ENCODE results near the gene GPR176.

GPR176 gene, protein sequence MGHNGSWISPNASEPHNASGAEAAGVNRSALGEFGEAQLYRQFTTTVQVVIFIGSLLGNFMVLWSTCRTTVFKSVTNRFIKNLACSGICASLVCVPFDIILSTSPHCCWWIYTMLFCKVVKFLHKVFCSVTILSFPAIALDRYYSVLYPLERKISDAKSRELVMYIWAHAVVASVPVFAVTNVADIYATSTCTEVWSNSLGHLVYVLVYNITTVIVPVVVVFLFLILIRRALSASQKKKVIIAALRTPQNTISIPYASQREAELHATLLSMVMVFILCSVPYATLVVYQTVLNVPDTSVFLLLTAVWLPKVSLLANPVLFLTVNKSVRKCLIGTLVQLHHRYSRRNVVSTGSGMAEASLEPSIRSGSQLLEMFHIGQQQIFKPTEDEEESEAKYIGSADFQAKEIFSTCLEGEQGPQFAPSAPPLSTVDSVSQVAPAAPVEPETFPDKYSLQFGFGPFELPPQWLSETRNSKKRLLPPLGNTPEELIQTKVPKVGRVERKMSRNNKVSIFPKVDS

DNA sequence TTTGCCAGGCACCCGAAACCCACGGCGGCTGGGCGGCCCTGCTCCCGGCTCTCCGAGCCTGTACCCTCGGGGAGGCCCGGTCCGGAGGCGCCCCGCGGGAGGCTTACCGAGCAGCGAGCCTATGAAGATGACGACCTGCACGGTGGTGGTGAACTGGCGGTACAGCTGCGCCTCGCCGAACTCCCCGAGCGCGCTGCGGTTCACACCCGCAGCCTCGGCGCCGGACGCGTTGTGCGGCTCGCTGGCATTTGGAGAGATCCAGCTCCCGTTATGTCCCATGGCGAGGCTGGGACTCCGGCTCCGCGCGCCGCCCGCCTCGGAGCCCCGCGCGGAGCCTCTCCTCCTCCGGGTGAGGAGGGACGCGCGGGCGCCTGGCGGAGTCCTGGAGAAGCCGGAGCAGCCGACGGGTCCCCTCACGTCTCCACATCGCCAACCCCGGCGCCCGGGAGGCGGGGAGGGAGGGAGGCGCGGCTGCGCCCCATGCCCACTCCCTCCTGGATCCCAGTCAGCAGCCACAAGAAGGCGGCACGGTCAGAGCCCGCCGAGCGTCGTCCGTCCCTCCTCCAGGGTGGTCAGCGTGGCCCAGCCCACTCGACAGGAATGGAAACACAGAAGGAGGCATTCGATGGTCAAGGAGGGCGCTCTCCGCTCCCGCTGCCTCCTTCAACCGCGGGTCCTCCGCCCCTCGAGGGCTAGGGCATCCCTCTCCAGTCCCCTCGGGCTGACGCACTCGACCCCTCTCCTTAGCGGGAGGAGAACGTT lies at the start of gene GPR176:
TSS of gene GPR176 (minus strand) at position 519 of the 762 bp plus-strand sequence. CDS start at position 279, 240 bp downstream.
- DNase-seq (ENCODE audit: low spot score) = peak; percentile 93

DNA sequence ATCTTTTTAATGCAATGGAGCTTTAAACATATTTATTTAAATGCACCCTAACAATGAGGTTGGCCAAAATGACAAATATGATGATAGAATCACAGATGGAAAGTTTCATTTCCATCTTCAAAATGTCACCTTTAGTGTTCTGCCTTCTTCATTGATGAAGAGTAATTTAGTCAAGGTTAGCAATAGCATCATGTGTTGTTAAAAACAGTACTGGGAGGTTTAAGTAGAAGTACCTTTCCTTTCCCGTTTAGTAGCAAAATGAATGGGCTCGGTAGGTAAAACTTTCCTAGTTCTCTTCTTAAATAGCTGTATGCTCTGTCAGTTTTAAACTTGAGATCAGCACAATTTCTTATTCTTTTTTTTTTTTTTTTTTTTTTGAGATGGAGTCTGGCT lies 48.9 kb upstream of the GPR176 start:
- no peak for DNase-seq (ENCODE audit: low spot score)

DNA sequence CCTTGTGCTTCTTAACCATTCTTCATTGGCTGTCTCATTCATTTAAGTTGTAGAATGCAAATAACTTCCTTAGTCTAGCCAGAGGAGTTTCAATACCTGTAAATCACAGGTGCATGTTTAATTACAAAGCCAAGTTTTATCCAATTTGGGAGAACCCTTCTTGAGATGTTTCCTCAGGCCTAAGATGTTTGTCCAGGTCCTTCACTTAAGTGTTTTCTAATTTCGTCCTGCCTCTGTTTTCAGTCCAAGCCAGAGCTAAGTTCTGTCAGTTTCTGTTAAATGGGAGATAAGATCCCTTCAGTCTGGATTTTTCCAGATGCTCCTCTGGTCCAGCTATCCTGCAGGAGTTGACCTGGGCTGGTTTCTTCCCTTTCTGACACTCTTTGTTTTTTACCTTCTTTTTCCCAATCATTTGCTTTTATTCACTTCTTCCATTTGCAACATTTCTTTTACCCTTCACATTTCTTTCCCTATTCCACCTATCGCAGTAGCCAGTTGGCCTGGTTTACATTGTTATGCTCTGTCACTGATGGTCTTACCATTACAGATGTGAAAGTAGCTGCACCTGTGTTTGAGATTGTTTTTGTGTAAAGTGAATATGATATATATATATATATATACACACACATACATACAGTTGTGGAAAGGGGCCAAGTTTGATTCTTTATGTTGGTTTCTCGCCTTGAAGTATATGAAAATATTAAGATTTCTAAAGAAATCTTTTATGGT lies 48.4 kb upstream of the GPR176 start:
- no peak for DNase-seq (ENCODE audit: low spot score)

DNA sequence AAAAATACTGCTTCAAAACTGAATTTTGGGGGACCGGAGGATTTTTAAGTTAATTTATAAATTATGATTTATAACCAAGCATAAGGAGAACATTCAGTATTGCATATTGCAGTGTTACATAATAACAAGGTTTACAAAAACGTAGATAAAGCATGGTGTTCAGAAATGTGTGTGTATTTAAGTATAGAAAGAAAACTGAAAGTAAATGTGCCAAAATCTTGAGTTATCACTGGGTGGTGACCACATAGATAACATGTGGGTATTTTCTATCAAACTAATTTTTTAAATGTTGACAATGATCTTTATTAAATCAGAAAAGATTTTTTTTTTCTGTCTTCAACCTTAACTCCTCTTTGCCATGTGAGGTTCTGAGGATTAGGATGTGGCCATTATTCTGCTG lies 46.5 kb upstream of the GPR176 start:
- DNase-seq (ENCODE audit: low spot score) = no peak

DNA sequence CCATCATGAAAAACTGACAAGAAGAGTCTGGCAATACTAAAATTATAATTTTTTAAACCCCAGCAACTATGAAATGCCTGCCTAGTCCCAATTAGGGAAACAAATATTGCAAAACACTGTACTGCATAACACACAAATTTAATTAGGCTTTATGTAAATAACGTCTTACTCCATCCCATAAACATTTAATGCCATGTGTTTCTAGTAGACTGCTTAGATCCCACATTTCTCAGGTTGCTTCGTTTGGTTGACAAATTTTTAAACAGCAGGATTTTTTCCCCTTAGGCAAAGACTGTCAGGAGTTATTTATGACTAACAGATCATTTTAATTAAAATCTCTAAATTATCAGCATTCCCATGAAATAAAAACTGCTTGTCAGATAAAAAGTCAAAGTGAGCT lies 43.7 kb upstream of the GPR176 start:
- no peak for DNase-seq (ENCODE audit: low spot score)

DNA sequence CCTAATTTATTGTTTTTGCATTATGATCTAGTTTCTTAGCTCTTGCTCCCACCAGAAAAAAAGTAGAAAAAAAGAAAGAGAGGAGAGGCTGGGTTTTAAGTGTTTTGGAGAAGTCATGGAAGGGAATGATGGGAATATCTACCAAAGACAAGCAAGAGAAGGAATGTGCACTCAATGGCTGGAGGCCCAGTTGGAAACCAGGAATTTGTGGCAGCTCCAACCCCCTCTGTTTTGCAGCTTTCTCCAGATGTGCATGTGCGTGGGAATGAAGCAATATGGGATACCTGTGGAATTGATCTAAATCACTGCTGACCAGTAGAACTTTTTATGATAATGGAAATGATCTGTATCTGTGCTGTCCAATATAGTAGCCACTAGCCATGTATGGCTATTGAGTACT lies 41.0 kb upstream of the GPR176 start:
- DNase-seq (ENCODE audit: low spot score) = peak; percentile 40

DNA sequence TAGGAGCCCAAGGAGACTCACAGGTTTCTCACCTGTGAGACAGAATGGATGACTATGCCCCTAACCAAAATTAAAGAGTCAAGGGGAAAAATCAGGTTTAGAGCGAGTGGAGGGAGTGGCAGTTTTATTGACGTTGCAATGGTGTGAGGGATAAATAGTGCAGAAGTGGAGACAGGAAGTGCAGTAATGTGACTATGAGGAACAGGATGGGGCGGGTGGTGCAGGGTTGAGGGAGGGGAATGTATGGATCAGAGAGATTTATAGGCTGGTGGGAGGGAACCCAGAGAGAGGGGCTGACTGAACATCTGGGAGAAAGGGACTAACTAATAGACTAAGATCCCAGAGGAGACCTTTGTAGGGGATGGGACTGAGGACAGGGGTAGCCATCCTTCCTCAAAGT lies 40.3 kb upstream of the GPR176 start:
- no peak for DNase-seq (ENCODE audit: low spot score)

DNA sequence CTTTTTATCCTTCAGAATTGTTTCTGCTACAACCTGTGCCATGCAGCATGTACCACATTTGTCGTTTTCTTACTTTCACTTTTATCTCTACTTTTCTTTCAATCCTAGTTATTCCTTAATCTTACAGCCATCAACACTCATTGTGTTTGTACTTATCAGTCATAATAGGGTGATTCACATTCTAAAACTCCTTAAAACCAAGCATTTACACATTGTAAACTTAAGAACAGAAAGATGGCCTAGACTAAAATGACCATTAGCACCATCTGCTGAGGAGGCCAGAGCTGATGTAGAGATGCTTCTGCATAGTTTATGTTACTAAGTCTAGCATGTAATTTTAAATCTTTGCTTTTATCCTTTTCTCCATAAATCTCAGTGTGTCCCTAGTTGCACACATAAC lies 39.3 kb upstream of the GPR176 start:
- DNase-seq (ENCODE audit: low spot score) = no peak

DNA sequence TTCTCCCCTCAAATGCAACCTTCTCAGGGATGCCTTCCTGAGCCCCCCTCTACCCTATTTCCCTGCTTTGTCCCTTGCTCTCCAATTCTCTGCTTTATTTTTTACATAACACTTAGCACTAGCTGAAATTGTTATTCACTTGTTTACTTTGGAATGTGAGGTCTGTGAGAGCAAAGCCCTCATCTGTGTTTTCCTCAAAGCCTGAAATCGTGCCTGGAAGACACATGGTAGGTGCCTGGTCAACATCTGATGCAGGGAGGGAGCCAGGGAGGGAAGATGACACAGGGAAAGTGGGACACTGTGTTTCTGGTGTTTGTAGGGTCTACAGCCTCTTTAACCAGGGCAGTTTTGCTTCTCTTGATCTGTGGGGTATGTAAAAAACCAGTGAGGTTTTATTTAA lies 37.4 kb upstream of the GPR176 start:
- DNase-seq (ENCODE audit: low spot score) = no peak

DNA sequence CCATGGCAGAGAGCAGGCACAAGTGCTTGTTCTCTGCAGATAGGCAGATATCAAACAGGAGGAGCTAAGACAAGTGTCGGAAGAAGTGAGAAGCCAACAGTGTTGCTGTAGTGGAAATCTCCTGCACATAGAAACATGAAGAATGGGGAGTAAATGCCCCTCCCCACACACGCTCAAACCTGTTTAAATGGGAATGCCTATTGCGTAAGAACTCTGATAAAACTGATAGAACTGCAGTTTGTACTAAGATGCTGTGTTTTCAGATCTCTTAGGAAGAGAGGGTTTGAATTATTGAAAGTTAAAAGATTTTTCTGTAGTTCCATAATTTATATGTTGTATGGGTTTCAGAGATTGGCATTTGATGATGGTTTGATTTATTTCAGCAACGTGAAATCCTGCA lies 33.5 kb upstream of the GPR176 start:
- no peak for DNase-seq (ENCODE audit: low spot score)

DNA sequence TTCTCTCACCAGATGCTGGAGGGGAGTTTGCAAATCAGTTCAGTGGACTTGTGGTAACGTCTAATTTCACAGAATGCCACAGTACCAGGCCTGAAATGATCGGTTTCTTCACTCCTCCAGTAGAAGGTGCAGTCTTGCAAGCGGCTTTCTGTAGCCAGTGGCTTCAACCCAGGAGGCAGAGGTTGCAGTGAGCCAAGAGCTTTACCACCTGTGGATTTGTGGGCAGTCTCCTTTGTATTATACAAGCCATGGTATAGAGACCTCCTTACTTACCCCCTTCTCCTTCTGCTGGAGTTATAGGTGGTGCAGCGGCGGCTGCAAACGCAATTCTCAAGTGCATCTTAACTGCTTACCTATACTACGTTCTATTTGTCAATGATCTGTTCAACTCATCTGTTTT lies 31.5 kb upstream of the GPR176 start:
- no peak for DNase-seq (ENCODE audit: low spot score)

DNA sequence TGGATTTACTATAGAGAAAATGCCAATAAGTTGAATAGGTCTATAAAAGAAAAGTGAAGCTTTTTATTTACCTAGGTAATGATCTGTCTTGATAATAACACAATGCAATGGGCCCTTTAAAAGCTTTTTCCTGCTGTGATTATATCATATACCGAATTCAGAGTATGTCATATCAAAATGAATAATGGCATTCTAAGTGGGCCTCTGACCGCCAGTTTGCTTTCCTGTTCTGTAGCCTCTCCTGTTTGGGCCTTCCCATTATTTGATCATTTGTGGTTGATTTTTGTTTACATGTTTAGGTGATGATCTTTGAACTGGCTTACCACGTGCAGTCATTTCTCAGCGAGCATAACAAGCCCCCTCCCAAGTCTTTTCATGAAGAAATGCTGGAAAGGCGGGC lies 28.8 kb upstream of the GPR176 start:
- DNase-seq (ENCODE audit: low spot score) = no peak

DNA sequence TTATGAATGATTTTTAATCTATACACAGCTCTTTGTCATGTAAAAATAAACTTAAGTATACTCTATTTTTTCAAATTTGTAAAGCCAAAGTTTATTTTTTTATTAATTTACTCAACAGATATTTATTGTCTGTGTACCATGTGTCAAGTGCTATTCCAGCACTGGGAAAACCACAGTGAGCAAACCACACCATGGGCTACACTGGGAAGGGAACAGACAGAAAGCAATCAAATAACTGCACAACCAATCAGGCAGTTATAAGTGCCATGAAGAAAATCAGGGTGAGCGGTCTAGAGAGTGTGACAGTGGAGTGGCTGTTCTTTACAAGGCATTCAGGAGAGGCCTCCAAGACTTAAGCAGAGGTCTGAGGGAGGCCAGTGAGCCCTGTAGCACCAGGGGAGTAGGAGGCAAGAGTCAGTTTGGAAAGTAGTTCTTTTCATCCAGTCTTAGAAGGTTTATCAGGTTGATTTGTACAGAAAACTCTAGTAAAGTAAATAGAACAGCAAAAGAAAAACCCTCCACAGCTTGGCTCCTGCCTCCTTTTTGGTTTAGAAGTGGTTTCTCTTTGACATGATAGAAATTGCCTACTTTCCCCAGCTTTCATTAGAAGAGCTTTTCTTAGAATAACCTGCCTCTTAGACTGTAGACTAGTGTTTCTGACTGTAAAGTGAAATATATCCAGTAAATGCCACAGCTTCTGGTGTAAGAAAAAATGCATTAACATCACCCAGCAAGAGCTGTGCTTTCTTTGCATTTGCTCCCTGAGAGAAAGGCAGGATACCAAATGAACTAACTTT lies 27.5 kb upstream of the GPR176 start:
- DNase-seq (ENCODE audit: low spot score) = no peak

DNA sequence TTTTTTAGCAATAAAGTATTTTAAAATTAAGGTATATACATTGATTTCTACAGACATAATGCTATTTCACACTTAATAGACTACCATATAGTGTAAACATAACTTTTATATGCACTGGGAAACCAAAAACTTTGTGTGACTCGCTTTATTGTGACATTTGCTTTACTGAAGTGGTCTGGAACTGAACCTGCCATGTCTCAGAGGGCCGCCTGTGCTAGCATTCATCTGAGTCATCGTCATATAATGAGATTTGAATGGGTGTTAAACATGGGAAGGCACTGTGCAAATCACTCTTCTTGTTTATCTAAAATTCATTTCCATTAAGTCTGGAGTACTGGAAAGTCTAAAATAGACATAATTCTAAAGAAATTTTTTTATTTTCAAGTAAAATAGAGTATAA lies 26.8 kb upstream of the GPR176 start:
- DNase-seq (ENCODE audit: low spot score) = peak; percentile 12

DNA sequence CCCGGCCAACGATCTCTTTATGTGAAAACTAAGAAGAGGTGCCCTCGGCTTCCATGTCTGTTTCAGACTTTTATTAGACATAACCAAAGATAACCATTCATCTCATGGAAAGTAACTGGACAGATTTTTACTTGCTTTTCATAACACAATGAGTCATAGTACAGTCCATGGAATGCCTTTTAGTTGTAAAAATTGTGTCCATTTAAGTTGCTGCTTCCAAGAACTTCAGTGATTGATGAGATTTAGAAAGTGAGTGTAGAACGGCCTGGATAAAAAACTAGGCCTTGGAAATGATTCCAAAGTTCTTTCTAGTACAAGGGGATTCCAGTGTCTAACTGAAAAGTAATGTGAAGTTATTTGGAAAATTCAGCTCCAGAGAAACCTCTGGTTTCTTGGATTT lies 24.7 kb upstream of the GPR176 start:
- DNase-seq (ENCODE audit: low spot score) = peak; percentile 58

DNA sequence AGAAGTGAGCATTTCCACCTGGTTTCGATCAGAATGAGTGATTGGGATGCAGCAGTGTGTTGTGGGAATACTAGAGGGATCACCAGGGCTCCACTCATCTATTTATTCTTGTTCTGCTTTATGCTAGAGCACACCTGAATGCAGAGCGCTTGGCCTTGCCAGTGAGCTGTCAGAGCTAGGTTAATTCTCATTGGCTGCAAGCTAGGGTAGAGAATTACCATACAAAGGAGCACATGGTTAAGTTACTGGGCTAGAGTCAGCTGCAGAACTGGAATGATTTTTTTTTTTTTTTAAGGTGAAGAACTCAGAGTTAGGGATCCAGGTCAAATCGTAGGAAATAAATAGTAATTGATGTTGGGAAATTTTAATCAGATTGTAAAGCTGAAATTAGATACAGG lies 22.7 kb upstream of the GPR176 start:
- DNase-seq (ENCODE audit: low spot score) = no peak

DNA sequence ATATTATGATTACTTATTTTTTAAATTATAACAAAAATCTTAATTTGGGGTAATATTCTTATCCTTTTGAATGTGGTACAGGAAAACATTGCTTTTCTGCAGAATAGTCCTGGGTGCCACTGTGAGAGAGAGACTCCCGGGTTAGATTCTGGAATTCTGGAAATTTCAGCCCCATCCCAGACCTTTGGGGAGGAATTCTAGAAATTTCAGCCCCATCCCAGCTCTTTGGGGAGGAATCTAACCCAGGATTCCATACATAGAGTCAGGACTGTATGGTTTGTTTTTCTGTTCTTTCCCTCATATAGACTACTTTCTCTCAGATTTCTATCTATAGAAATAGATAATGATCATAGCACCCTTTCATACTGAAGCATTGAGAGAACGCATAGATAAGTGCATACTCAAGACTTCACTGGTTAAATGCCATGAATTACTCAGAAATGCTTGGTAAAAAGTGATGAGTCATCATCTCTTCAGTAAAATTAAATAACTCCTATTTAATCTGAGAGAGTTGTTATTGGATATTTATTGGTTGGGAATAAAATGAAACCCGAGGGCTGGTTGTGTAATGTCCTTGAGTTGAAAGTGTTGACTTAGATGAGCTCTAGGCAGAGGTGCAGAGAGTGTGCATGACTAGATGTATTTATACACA lies 22.2 kb upstream of the GPR176 start:
- DNase-seq (ENCODE audit: low spot score) = peak; percentile 27

DNA sequence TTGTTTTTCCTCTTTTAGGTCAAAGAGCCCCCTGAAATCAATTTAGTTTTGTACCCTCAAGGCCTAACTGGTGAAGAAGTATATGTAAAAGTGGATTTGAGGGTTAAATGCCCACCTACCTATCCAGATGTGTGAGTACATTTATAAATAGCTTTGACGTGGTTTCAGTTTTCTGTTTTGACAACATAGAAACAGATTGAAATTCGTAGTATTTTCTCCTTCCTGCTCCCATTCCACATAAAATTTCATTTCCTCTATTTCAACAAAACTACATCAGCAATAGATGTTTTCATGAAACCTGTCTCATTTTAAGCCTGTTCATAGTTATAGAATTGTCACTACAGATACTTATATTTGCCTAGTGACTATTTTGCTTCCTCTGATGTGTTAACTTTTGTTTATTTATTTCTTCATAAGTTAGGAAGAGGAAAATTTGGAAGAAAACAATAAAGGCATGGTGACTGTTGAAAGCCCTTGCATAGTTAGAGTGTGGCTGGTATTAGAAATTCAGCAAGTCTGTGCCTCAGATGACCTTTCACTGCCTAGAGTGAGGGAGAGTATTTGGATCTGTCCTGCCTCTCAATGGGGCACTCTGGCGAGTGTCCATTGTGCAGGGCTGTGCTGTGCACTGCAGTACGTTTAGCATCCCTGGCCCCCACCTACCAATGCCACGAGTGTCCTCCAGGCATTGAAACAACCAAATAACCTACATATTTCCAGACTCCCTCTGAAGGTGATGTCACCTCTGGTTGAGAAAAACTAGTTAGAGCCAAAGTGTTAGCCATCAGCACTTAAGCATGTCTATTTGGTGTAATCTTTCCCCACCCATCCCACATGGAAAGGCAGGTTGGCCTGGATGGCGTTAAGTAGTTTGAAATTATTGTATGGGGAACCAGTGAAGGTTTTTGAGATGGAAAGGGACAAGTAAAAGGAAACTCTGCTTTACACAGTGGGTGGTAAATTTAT lies 19.7 kb upstream of the GPR176 start:
- no peak for DNase-seq (ENCODE audit: low spot score)

DNA sequence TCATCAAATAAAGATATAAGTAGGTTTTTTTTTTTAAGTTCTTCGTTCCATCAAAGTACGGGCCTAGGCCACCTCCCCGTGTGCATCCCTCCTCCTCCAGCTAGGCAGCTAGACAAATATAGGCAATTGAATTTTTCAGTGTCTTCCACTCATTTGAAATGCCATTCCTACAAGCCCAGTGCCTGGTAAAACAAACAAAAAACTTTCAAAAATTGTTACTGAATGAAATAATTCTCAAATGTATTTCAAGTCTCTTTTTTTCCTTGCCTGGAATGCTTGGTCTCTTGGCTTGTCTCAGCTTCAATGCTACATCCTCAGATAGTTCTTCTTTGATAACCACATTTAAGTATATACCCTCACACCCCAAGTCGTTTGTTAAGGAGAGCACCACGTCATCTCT lies 17.6 kb upstream of the GPR176 start:
- no peak for DNase-seq (ENCODE audit: low spot score)

DNA sequence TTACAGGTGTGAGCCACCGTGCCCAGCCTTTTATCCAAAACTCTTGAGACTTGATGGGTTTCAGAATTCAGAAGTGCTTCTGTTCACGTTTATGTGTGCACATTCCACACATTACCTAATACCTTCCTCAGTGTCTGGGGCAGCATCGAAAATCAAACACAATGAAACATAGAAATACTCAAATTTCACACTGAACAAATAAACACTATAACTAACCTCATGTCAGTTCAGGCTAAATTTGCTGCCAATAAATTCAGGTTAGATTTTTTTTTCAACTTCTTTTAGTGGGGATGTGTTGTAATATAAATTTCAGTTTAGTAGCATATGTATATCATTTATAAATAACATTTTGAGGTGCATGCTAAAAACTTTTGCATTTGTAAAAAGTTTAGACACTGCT lies 16.6 kb upstream of the GPR176 start:
- DNase-seq (ENCODE audit: low spot score) = no peak

Data from GM03348 (cell line).